Left lung (tissue), 10 donors: Measurements from ENCODE around the gene ZNF182. TPM values are rescaled to one million over a fixed set of nuclear protein-coding genes. Genes with fewer than 3 reads are reported as not detected.
"Not testable (repeated sequence)": the region's sequence is repeated elsewhere in the genome, so short reads cannot be mapped to it uniquely, and the experiment has no call there.

ENCODE experiments used
- ATAC-seq: fragments of 200-7000 bp; cut with Tn5 transposase; one replicate; pipeline ENCODE4 v1.9.1; 2020; ENCODE audit warnings: moderate library complexity
- DNase-seq, 4 donors: peaks; one replicate each; pipeline ENCODE4 v3.0.0-alpha.2; 2013 to 2020
- H3K27ac ChIP-seq, 2 donors: fragments of 200-600 bp; sonication (generic) in 1 of 2; one replicate each; pipeline versions ENCODE4 v1.5.0 to v1.8.0; 2020 to 2021
- H3K27me3 ChIP-seq, 2 donors: fragments of 200-600 bp; sonication (generic) in 1 of 2; one replicate each; pipeline versions ENCODE4 v1.5.0 to v1.8.0; 2020 to 2021
- H3K36me3 ChIP-seq, 2 donors: fragments of 200-600 bp; sonication (generic) in 1 of 2; one replicate each; pipeline versions ENCODE4 v1.5.0 to v1.8.0; 2020 to 2021
- H3K4me1 ChIP-seq, 2 donors: fragments of 200-600 bp; one replicate each; pipeline ENCODE4 v1.8.0; 2021
- H3K4me3 ChIP-seq, 2 donors: fragments of 200-600 bp; sonication (generic) in 1 of 2; one replicate each; pipeline versions ENCODE4 v1.5.0 to v1.8.0; 2020 to 2021; ENCODE audit warnings: mild to moderate bottlenecking in 1 of 2
- H3K9me3 ChIP-seq, 2 donors: fragments of 200-600 bp; sonication (generic) in 1 of 2; one replicate each; pipeline versions ENCODE4 v1.5.0 to v1.8.0; 2020 to 2021
- CTCF ChIP-seq, 2 donors: fragments of 200-600 bp; sonication (generic) in 1 of 2; IDR thresholded peaks; one replicate each; pipeline versions ENCODE4 v1.5.0 to v1.8.0; 2021; ENCODE audit warnings: antibody characterized with exemption in 2 of 2
- intact Hi-C, 2 donors: fragments of 100-400 bp; cut with DNase I; formaldehyde crosslinking; loops; one replicate each; pipeline versions ENCODE4 v1.11.2 to v1.14.2; 2022
- polyA plus RNA-seq, 6 donors: library from polyadenylated mRNA; unstranded; fragments of 120-200 nt; gene quantifications; one replicate each; pipeline ENCODE4 v1.2.1, GENCODE V29; 2013; ENCODE audit not compliant: insufficient read length in 6 of 6
- total RNA-seq, 2 donors: library from RNA; stranded (reverse); fragmentation: NEBNext Ultra II Directional; extraction: Animal tissue kit (Norgen Biotek cat#: 25700); gene quantifications; one replicate each; pipeline ENCODE4 v1.2.1, GENCODE V29; 2021
- donor health status: DM: no; HTN: yes; CAD: no.
- donor health status: DM: no; HTN: no; CAD: no.

ZNF182 gene
- total and polyA plus RNA-seq, 8 donors = 5.1 to 13.4 (median 10.2) TPM

GRCh38 chrX:47960406-47960805 lies 43.4 kb downstream of the ZNF182 start:
- H3K4me1 ChIP-seq = no peaks in the 10 kb centered on the region
- no peaks in the 10 kb centered on the region for H3K27me3 ChIP-seq
- no peaks in the 10 kb centered on the region for H3K9me3 ChIP-seq
- ATAC-seq (no peak), DNase-seq (no peak)
- no peak for TF ChIP-seq CTCF (IDR thresholded peaks at IDR 0.05)
- H3K27ac ChIP-seq = no peak overlapping the region
- H3K36me3 ChIP-seq = no peaks in the 10 kb centered on the region
- intact Hi-C loops = no loop called here
- H3K4me3 ChIP-seq = no peak overlapping the region

GRCh38 chrX:47958761-47959342 lies 44.9 kb downstream of the ZNF182 start:
- Histone ChIP-seq H3K4me1 (no peaks in the 10 kb centered on the region), H3K27ac (no peak overlapping the region), H3K4me3 (no peak overlapping the region), H3K36me3 (no peaks in the 10 kb centered on the region), H3K27me3 (no peaks in the 10 kb centered on the region), H3K9me3 (no peaks in the 10 kb centered on the region)
- ATAC-seq (peak; percentile 68), DNase-seq (peak in 1 of 4 donors; percentile 2)
- intact Hi-C loops = no loop called here
- TF ChIP-seq CTCF (IDR thresholded peaks at IDR 0.05) = peak in 1 of 2 donors; percentile 24

GRCh38 chrX:47958206-47958605 lies 45.6 kb downstream of the ZNF182 start:
- H3K27ac ChIP-seq, H3K27me3 ChIP-seq, intact Hi-C loops, DNase-seq, H3K36me3 ChIP-seq, H3K9me3 ChIP-seq, ATAC-seq, H3K4me3 ChIP-seq, H3K4me1 ChIP-seq: not testable (repeated sequence)

- no peak for TF ChIP-seq CTCF (IDR thresholded peaks at IDR 0.05)
- no peak for ATAC-seq
- no peaks in the 10 kb centered on the region for H3K9me3 ChIP-seq
- H3K4me3 ChIP-seq = no peak overlapping the region
- no peaks in the 10 kb centered on the region for H3K4me1 ChIP-seq
- no peaks in the 10 kb centered on the region for H3K27me3 ChIP-seq
- H3K36me3 ChIP-seq = no peaks in the 10 kb centered on the region
- intact Hi-C loops = no loop called here
- DNase-seq = no peak
- no peak overlapping the region for H3K27ac ChIP-seq
Measured at GRCh38 chrX:47956016-47956415, 47.8 kb downstream of the ZNF182 start.

- intact Hi-C loops, H3K9me3 ChIP-seq, H3K36me3 ChIP-seq, H3K4me1 ChIP-seq, ATAC-seq, DNase-seq, H3K27me3 ChIP-seq, H3K4me3 ChIP-seq, H3K27ac ChIP-seq: not testable (repeated sequence)
Measured at GRCh38 chrX:47955295-47955694, 48.5 kb downstream of the ZNF182 start.

GRCh38 chrX:47941423-47941822 lies 62.4 kb downstream of the ZNF182 start:
- ATAC-seq (no peak), DNase-seq (no peak)
- H3K27ac ChIP-seq = no peak overlapping the region
- H3K4me3 ChIP-seq = no peak overlapping the region
- no peaks in the 10 kb centered on the region for H3K27me3 ChIP-seq
- no peaks in the 10 kb centered on the region for H3K9me3 ChIP-seq
- TF ChIP-seq CTCF (IDR thresholded peaks at IDR 0.05) = no peak
- intact Hi-C loops = no loop called here
- H3K36me3 ChIP-seq = no peaks in the 10 kb centered on the region
- no peaks in the 10 kb centered on the region for H3K4me1 ChIP-seq
